Fibroblast of skin of abdomen (primary cell): ENCODE results near the gene UST.
"Not testable (repeated sequence)": the region's sequence is repeated elsewhere in the genome, so short reads cannot be mapped to it uniquely, and the experiment has no call there.

ENCODE experiments used
- DNase-seq: peaks from one replicate; pipeline ENCODE4 v3.0.0-alpha.2; 2013

The UST gene

GRCh38 chr6:148979014-148979901 lies 232.4 kb downstream of the UST start:
- no peak for DNase-seq

GRCh38 chr6:148980234-148980633 lies 233.4 kb downstream of the UST start:
- DNase-seq: peak; percentile 57

DNA sequence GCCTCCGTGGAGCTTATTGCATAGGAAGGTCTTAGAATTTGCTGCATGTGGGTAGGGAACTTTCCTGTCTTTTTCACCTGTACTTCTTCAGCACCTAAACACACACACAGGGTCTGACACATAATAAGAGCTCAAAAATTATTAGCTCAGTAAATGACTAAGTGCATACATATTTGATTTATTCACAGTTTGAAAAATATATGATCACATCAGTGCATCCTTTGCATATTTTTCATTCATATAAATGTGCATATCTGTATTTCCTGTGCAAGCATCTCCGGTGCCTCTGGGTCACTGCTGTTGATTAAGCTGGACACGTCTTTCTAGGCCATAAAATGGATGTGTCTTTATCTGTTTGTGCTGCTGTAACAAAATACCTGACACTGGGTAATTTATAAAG lies 234.7 kb downstream of the UST start:
- DNase-seq: no peak

- DNase-seq: no peak
Measured at GRCh38 chr6:148983101-148983761, 236.4 kb downstream of the UST start.

DNA sequence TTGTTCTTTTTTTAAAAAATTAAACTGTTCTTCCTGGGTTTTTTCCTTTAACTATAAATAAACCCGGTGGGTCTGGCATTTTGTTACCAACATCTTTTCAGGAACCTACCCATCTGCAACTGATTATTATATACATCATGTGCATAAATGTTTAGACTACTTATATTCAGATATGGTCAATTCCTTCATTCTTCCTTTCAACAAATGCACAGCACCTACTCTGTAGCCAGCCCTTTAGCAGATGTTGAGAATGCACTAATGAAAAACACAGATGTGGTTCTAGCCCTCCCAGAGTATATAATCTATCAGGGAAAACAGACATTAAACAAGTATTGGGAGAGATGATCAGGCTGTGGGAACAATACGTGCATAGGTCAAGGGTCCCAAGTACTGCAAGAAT lies 237.1 kb downstream of the UST start:
- DNase-seq: peak; percentile 65

DNA sequence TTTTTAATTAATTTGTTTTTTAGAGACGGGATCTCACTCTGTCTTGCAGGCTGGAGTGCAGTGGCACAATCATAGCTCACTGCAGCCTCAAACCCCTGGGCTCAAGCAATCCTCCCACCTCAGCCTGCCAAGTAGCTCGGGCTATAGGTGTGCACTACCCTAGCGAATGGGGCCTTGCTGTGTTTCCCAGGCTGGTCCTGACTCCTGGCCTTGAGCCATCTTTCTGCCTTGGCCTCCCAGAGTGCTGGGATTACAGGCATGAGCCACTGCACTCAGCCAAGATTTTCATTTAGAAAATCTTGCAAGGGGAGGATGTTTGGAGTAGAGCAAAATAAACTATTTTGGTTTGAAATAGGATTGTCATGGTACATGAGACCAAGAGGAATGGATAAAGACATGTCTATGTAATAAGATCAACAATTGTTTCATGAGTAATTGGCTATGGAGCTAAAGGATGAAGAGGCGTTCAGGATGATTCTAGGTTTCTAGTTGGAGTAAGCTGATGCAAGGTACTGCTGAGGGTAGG lies 237.8 kb downstream of the UST start:
- DNase-seq: no peak

- DNase-seq: no peak
Measured at GRCh38 chr6:148985499-148985898, 238.7 kb downstream of the UST start.

DNA sequence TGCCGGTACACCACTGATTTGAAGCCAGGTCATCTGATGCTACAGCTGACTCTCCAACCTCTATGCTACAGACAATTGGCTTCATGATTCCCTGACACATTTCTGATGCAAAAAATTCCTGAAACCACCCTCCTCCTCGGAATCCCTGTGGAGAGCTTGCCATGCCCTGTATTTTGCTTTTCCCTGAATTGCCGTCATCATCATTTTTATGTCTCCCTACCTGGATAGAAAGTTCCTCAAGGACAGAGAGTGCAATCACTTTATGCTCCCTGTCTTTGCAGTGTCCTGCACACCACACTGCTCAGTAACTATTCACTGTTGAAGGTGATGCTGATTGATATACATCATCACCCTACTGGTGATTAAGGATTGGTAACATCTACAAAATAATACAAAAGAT lies 239.8 kb downstream of the UST start:
- DNase-seq: no peak

DNA sequence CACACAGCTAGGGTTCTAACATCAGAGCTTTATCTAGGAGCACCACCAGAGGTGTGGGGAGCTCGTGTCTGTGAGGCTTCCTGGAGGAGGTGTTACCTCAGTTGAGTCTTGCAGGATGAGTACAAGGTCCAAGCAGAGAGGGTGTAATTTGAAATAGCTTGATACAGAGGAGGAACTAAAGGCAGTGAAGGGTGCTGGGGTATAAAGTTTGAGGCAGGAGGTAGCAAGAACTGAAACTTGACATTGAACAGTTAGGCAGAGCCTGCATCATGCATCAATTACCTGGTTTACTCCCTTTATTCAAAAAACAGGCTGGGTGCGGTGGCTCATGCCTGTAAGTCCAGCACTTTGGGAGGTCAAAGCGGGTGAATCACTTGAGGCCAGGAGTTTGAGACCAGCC lies 241.2 kb downstream of the UST start:
- no peak for DNase-seq

DNA sequence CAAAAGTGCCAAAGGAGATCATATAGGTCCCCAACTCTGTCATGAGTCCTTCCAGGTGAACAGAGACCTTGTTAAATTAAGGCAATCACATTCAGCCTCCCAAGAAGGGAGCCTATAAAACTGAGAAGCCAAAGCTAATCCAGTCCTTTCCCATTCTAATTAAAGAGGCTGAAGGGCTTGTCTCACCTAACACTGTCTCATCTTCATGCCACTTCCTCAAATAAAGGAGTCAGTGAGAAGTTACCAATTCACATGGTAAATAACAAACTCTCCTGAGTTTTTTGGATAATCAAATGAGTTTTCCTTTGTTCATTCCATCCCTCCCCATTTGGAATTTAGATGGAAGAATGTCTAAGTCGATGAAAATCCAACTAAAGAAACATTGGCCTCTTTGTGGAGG lies 242.8 kb downstream of the UST start:
- DNase-seq: no peak

DNA sequence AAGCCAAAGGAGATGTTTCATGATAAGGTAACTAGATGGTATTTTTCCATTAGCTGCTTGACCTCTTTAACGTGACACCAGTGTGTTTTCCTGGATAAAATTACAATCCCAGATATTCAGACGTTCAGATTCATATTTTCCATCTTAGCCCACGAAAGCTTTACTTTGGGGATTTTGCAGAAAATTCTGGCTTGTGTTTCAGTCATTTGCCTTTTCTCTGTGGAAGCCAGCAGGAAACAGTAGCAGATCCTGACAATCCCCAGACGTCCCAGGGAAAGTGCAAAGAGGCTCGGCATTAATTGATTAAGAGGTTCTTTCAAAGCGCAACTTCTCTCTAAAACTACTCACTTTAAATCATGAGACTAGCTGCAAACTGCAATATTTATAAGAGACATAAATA lies 243.6 kb downstream of the UST start:
- no peak for DNase-seq

DNA sequence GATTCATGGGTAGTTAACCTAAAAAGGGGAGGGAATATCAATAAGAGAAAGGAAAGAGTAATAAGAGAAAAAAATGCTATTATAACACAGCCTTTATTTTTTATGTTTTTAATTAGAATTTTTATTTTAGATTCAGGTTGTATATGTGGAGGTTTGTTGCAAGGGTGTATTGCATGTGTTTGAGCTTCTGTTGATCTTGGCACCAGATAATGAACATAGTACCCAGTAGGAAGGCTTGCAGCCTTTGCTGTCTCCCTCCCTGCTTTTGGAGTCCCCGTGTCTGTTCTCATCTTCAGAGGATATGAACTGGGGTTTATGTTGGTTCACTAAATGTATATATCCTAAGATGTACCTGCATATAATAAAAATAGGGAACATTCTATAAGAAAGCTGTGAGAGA lies 250.0 kb downstream of the UST start:
- DNase-seq: no peak

GRCh38 chr6:148997865-148998264 lies 251.0 kb downstream of the UST start:
- DNase-seq: peak; percentile 95

- peak; percentile 78 for DNase-seq
Measured at GRCh38 chr6:148998704-148999103, 251.9 kb downstream of the UST start.

DNA sequence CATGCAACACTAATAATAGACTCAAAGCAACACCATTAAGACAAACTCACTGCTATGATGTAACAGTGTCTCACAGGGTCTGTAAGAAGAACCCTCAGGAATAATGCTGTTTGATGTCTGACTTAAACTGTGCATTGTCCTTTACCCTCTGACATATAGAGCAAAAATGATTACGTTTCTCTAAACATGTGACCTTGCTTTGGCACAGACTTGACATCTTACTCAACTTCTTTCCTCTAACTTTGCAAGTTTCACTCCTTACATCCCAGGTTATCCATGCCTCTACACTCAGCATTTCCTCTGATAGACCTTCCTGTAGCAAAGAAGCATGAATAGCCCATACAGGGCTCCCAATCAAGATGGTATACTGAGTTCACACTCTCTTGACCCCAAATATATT lies 252.7 kb downstream of the UST start:
- peak; percentile 60 for DNase-seq

DNA sequence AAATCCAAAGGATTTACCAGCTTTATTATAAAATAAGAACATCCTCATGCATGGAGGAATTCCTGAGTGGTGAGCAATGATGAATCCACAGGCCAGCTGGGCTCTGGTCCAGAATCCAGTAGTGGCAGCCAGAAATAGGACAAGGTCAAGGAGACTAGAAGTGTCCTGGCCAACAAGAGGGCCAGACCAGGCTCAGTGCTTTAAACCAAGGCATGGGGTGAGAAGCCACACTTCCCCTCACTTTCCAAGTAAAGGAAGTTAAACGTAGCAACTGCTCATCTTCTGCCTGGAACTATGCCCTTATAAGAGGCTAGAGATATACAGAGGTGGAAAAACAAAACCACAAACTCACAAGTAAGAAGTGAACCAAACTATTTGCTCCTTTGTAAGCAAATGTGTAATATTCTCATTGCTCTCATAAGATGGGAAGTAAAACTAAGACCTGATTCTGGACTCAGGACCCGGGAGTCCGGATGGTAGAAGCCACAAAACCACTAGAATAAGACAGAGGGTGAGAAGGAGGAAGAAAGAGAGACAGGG lies 253.2 kb downstream of the UST start:
- peak; percentile 85 for DNase-seq

DNA sequence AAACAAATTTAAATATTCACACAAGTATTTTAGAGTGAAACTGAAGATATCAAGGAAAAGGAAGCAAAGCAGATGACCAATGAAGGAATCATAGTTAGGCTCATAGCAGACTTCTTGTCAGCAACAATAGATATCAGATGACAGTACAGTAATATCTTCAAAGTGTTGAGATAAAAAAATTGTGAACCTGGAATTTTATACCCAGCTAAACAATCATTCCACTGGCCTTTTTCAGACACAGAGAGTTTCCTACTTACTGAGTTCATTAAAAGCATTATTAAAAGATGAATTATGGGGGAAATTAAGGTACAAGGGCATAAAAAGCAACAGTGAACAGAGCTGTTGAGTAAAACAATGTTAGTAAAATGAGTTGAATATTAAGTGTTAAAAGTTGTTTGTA lies 254.6 kb downstream of the UST start:
- no peak for DNase-seq

DNA sequence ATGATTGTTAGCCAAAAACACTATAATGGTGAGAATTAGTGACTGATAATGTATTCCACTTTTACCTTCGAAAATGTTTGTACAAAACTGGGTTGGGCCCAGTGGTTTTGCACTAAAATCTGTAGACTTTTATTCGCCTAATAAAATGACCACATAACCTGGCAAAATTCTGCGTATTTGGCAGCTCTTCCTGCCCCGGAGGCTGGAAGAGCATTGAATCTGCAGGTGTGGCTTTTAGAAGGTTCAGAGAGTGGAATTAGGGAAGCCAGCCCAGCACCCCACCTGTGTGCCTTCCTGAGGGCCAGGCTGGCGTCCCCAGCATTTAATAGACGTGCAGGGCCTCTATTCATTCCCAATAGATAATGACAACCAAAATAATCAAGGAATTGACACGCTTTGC lies 256.7 kb downstream of the UST start:
- no peak for DNase-seq

- no peak for DNase-seq
Measured at GRCh38 chr6:149004664-149005063, 257.8 kb downstream of the UST start.

DNA sequence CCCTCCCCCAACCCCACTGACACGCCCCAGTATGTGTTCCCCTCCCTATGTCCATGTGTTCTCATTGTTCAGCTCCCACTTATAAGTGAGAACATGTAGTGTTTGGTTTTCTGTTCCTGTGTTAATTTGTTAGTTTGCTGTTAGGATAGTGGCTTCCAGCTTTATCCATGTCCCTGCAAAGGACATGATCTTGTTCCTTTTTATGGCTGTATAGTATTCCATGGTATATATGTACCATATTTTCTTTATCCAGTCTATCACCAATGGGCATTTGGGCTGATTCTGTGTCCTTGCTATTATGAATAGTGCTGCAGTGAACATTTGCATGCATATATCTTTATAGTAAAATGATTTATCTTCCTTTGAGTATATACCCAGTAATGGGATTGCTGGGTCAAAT lies 259.4 kb downstream of the UST start:
- not testable (repeated sequence) for DNase-seq

DNA sequence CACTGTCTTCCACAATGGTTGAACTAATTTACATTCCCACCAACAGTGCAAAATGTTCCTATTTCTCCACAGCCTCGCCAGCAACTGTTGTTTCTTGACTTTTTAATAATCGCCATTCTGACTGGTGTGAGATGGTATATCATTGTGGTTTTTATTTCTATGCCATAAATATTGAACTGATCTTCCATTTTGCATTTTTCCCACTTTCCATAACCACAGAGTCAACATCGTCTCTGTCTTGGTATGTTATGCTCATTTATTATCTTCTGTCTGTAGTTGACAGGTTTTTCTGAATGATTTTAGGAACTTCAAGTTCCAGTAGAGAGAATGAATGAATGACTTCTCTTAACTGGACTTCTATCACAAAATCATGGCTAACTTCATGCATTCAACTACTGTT lies 259.8 kb downstream of the UST start:
- peak; percentile 35 for DNase-seq

DNA sequence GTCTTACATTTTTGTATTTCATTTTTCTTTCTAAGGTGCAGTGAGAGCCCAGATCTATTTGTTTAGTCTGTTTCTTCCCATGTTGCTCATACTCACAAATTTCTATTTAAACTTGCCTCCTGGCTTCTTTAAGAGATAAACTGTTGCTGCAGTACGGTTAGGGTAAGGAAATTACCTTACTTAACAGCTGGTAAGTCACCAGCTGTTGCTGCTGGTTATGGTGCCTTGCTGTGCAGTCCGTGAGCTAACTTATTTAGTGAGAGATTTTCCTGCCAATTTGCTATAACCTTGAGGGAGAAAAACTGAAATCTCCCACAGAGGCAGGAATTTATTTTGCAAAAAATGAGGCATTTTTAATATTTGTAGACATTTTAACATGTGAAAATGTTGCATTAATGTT lies 261.0 kb downstream of the UST start:
- DNase-seq: no peak

GRCh38 chr6:149008741-149009140 lies 261.9 kb downstream of the UST start:
- DNase-seq: no peak
